NT2/D1 (cell line): ENCODE measurements around the gene UBE2N.

Experiments used
- SUZ12 ChIP-seq: IDR thresholded peaks from 2 replicates; pipeline ENCODE4 v1.6.1; 2011; ENCODE audit not compliant: insufficient read length, insufficient read depth; ENCODE audit errors: extremely low read depth
- YY1 ChIP-seq: IDR thresholded peaks from 2 replicates; pipeline ENCODE4 v1.6.1; 2011; ENCODE audit not compliant: insufficient read length, insufficient read depth
- ZNF274 ChIP-seq: IDR thresholded peaks from 2 replicates; pipeline ENCODE4 v1.6.1; 2011; ENCODE audit warnings: mild to moderate bottlenecking, low read depth, low read length

GRCh38 chr12:93483151-93483807, 41.5 kb upstream of the UBE2N start:
- TF ChIP-seq ZNF274 (no peak), YY1 (no peak), SUZ12 (no peak)
